ENCODE measurements around the gene WNK4.

DNA sequence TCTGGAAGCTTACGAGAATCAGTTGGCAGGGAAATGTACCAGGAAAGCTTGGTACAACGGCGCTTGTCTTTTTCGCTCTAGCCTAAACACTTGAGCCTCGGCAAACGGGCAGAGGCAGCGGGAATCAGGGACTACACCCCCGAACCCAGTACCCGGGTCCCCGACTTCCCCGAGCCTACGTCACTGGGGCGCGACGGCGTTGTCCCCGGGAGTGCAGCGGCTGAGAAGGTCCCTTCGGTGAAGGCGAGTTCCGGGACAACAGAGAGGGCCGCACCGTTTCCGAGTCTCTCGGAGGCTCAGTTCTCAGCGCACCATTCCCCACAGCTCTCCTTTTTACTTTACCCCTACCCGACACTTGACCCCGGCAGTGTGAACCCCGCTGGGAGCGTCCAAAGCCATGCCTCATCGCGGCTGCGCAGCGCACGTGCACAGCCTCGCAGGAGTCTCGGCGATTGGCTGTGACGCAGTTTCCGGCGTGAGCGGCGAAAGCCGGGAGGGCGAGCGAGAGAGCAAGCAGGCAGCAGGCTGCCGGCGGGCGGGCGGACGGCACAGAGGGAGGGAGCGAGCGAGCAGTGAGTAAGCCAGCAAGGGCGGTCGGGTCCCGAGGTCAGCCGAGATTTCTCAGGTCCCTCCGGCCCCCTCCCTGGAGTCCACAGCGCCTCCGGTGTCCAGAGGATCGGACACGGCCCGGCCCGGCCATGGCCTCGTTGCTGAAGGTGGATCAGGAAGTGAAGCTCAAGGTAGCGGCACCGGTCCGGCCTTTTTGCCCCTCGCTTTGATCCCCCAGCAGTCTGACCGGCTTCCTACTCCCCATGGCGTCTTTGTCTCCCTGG lies 52.7 kb downstream of the WNK4 start, which contains the start of gene PSME3:
- TF ChIP-seq, protein P1, sequence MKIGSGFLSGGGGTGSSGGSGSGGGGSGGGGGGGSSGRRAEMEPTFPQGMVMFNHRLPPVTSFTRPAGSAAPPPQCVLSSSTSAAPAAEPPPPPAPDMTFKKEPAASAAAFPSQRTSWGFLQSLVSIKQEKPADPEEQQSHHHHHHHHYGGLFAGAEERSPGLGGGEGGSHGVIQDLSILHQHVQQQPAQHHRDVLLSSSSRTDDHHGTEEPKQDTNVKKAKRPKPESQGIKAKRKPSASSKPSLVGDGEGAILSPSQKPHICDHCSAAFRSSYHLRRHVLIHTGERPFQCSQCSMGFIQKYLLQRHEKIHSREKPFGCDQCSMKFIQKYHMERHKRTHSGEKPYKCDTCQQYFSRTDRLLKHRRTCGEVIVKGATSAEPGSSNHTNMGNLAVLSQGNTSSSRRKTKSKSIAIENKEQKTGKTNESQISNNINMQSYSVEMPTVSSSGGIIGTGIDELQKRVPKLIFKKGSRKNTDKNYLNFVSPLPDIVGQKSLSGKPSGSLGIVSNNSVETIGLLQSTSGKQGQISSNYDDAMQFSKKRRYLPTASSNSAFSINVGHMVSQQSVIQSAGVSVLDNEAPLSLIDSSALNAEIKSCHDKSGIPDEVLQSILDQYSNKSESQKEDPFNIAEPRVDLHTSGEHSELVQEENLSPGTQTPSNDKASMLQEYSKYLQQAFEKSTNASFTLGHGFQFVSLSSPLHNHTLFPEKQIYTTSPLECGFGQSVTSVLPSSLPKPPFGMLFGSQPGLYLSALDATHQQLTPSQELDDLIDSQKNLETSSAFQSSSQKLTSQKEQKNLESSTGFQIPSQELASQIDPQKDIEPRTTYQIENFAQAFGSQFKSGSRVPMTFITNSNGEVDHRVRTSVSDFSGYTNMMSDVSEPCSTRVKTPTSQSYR (CRISPR knock-in tag; IDR thresholded peaks at IDR 0.05), result 0 out of 2 replicates have a peak, but pooled peaks have one; percentile 40
- TF ChIP-seq, protein P2, sequence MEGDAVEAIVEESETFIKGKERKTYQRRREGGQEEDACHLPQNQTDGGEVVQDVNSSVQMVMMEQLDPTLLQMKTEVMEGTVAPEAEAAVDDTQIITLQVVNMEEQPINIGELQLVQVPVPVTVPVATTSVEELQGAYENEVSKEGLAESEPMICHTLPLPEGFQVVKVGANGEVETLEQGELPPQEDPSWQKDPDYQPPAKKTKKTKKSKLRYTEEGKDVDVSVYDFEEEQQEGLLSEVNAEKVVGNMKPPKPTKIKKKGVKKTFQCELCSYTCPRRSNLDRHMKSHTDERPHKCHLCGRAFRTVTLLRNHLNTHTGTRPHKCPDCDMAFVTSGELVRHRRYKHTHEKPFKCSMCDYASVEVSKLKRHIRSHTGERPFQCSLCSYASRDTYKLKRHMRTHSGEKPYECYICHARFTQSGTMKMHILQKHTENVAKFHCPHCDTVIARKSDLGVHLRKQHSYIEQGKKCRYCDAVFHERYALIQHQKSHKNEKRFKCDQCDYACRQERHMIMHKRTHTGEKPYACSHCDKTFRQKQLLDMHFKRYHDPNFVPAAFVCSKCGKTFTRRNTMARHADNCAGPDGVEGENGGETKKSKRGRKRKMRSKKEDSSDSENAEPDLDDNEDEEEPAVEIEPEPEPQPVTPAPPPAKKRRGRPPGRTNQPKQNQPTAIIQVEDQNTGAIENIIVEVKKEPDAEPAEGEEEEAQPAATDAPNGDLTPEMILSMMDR (IDR thresholded peaks at IDR 0.05), result no peak
